Neural cell (in vitro differentiated cells): ENCODE measurements around the gene MYO6.

Experiments used
- CTCF ChIP-seq: fragments of 450-650 bp; IDR thresholded peaks from 2 replicates; pipeline ENCODE4 v1.5.1; 2014; ENCODE audit warnings: antibody characterized with exemption, mild to moderate bottlenecking, moderate library complexity; ENCODE audit not compliant: poor library complexity, severe bottlenecking
- EP300 ChIP-seq: fragments of 450-650 bp; conservative IDR thresholded peaks from 2 replicates; pipeline ENCODE4 v1.6.1; 2014; ENCODE audit warnings: antibody characterized with exemption, mild to moderate bottlenecking, moderate library complexity; ENCODE audit not compliant: poor library complexity, severe bottlenecking
- EZH2 ChIP-seq: fragments of 200-600, 300-800 bp; shearing (Covaris generic), sonication (generic); IDR thresholded peaks from 2 replicates; pipeline ENCODE4 v1.6.1; 2014; ENCODE audit warnings: antibody characterized with exemption, low read length, borderline replicate concordance, mild to moderate bottlenecking; ENCODE audit not compliant: insufficient read depth, poor library complexity, severe bottlenecking

- no peak for TF ChIP-seq CTCF
- no peak for TF ChIP-seq EP300
- TF ChIP-seq EZH2: no peak
These were observed 9.0 kb downstream of the MYO6 start for GRCh38 chr6:75758061-75758460.
